ENCODE data around the gene EXOC1. TPM values are rescaled to one million over a fixed set of nuclear protein-coding genes. Genes with fewer than 3 reads are reported as not detected.

EXOC1 gene
- total and polyA plus RNA-seq, 4 donors = 4.2 to 18.0 (median 8.5) TPM

- TF ChIP-seq CTCF (IDR thresholded peaks at IDR 0.05; ENCODE audit: low read depth, low read length, missing input control) (no peak), RAD21 (IDR thresholded peaks at IDR 0.05) (no peak), MAX (IDR thresholded peaks at IDR 0.05) (no peak)
These were observed 6.3 kb downstream of the EXOC1 start (continued) for GRCh38 chr4:55859711-55860110.

DNA sequence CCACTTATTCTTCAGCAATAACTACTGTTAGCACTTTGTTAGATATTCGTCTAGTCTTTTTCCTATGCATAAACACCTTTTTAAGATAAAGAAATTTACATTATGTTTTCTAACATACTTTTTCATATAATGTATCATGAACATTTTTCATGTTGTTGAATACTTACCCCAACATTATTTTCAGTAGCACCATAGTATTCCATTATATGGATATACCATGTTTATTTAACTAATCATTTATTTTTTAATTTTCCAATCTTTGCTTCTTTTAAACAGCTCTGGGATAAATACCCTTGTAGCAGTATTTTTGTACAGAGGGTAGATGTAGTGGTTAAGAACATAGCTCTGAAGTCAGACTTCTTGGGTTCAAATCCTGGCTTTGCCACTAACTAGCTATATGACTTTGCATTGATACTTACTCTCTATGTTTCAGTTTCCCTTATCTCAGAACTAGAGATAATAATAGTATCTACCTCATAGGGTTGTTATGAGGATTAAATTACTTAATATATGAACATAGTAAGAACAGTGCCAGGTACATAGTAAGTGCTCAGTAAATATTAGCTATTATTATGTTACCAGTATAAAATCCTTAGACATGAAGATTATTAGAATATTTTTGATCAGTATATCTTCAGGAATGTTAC, 11.3 kb downstream of the EXOC1 start:
- Histone ChIP-seq H3K27ac (ENCODE audit: low read depth in 1 of 2, low read length in 2 of 2) (no peak overlapping the region), H3K27me3 (ENCODE audit: control insufficient read depth in 4 of 4, insufficient read depth in 4 of 4, low read length in 3 of 4) (no peaks in the 10 kb centered on the region), H3K36me3 (ENCODE audit: control insufficient read depth in 4 of 4, insufficient read depth in 3 of 4, low read depth in 1 of 4, low read length in 3 of 4) (peaks cover 2 to 23% (median 13%) of the 10 kb centered on the region in 4 donors), H3K4me3 (ENCODE audit: low read depth in 1 of 3, low read length in 3 of 3) (no peak overlapping the region), H3K9me3 (ENCODE audit: control insufficient read depth in 4 of 4, low read length in 3 of 4) (no peaks in the 10 kb centered on the region), H3K4me1 (ENCODE audit: control insufficient read depth in 4 of 4, insufficient read depth in 4 of 4, low read length in 3 of 4) (no peaks in the 10 kb centered on the region), H3K9ac (ENCODE audit: low read depth in 1 of 2, low read length in 2 of 2) (no peak overlapping the region)
- WGBS = 96% methylated on average over 1 of the region's 1 CpG
- no peak for TF ChIP-seq HNF4G (IDR thresholded peaks at IDR 0.05)
- TF ChIP-seq CTCF (IDR thresholded peaks at IDR 0.05; ENCODE audit: low read depth, low read length, missing input control) = no peak
- TF ChIP-seq, protein P1, sequence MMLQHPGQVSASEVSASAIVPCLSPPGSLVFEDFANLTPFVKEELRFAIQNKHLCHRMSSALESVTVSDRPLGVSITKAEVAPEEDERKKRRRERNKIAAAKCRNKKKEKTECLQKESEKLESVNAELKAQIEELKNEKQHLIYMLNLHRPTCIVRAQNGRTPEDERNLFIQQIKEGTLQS (IDR thresholded peaks at IDR 0.05) = no peak
- no peak for TF ChIP-seq ZBTB33 (IDR thresholded peaks at IDR 0.05)
- no peak for TF ChIP-seq YY1 (IDR thresholded peaks at IDR 0.05)
- TF ChIP-seq RAD21 (IDR thresholded peaks at IDR 0.05) = no peak
- no peak for TF ChIP-seq NR2F2 (IDR thresholded peaks at IDR 0.05)
- no peak for DNase-seq (ENCODE audit: low spot score)

DNA sequence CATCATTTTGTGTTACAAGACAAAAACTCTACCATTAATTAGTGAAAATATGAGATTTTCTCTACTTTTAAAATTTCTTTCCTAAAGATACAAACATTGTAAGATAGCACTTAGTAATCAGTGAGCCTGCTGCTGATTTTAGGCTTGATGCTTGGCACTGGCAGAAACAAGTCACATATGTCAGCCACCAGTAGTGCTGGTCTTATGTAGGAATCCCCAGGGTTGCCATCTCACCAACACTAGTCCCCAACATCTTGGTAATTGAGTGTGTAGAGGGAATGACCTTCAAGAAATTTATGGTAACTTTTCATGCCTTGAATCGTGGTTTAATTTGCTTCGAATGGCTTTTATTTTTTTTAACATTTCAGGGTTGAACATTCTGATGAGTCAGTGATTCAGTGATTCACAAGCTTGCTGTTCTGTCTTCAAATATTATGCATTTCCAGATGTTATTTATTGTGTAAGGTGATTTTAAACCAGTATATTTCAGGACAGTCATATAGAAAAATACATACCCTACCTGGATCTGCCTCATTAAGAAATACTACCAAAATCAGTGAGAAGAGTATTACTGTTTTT, 11.9 kb downstream of the EXOC1 start:
- Histone ChIP-seq H3K27ac (ENCODE audit: low read depth in 1 of 2, low read length in 2 of 2) (no peak overlapping the region), H3K27me3 (ENCODE audit: control insufficient read depth in 4 of 4, insufficient read depth in 4 of 4, low read length in 3 of 4) (no peaks in the 10 kb centered on the region), H3K4me1 (ENCODE audit: control insufficient read depth in 4 of 4, insufficient read depth in 4 of 4, low read length in 3 of 4) (no peaks in the 10 kb centered on the region), H3K9ac (ENCODE audit: low read depth in 1 of 2, low read length in 2 of 2) (no peak overlapping the region), H3K9me3 (ENCODE audit: control insufficient read depth in 4 of 4, low read length in 3 of 4) (no peaks in the 10 kb centered on the region), H3K36me3 (ENCODE audit: control insufficient read depth in 4 of 4, insufficient read depth in 3 of 4, low read depth in 1 of 4, low read length in 3 of 4) (peaks cover 2 to 25% (median 16%) of the 10 kb centered on the region in 4 donors), H3K4me3 (ENCODE audit: low read depth in 1 of 3, low read length in 3 of 3) (no peak overlapping the region)
- whole genome bisulfite sequencing = 87% methylated on average over 2 of the region's 2 CpGs
- no peak for DNase-seq (ENCODE audit: low spot score)
- no peak for TF ChIP-seq MAX (IDR thresholded peaks at IDR 0.05)
- TF ChIP-seq FOXA2 (IDR thresholded peaks at IDR 0.05) = no peak
- no peak for TF ChIP-seq ZBTB33 (IDR thresholded peaks at IDR 0.05)
- TF ChIP-seq, protein P1 (IDR thresholded peaks at IDR 0.05) = no peak
- TF ChIP-seq CTCF (IDR thresholded peaks at IDR 0.05; ENCODE audit: low read depth, low read length, missing input control) = no peak
- TF ChIP-seq, protein P2, sequence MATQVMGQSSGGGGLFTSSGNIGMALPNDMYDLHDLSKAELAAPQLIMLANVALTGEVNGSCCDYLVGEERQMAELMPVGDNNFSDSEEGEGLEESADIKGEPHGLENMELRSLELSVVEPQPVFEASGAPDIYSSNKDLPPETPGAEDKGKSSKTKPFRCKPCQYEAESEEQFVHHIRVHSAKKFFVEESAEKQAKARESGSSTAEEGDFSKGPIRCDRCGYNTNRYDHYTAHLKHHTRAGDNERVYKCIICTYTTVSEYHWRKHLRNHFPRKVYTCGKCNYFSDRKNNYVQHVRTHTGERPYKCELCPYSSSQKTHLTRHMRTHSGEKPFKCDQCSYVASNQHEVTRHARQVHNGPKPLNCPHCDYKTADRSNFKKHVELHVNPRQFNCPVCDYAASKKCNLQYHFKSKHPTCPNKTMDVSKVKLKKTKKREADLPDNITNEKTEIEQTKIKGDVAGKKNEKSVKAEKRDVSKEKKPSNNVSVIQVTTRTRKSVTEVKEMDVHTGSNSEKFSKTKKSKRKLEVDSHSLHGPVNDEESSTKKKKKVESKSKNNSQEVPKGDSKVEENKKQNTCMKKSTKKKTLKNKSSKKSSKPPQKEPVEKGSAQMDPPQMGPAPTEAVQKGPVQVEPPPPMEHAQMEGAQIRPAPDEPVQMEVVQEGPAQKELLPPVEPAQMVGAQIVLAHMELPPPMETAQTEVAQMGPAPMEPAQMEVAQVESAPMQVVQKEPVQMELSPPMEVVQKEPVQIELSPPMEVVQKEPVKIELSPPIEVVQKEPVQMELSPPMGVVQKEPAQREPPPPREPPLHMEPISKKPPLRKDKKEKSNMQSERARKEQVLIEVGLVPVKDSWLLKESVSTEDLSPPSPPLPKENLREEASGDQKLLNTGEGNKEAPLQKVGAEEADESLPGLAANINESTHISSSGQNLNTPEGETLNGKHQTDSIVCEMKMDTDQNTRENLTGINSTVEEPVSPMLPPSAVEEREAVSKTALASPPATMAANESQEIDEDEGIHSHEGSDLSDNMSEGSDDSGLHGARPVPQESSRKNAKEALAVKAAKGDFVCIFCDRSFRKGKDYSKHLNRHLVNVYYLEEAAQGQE (IDR thresholded peaks at IDR 0.05) = no peak
- no peak for TF ChIP-seq RAD21 (IDR thresholded peaks at IDR 0.05)

Data from liver (tissue), 9 donors.